HCT116 (cell line): ENCODE data around the gene ZDBF2. TPM values are rescaled to one million over a fixed set of nuclear protein-coding genes. Genes with fewer than 3 reads are reported as not detected.

Experiments
- ATAC-seq: fragments of 200-7000 bp; cut with Tn5 transposase; 2 replicates; pipeline ENCODE4 v1.9.1; 2020; ENCODE audit warnings: mild to moderate bottlenecking, moderate library complexity
- BruUV-seq: library from RNA; stranded (reverse); fragments of 400-500 nt; replicated peaks from 2 replicates; lab custom pipeline; 2021; lab: Mats Ljungman, UMichigan
- CTCF ChIA-PET: fragments of 300-600 bp; sonication (Branson Sonifier 250); formaldehyde crosslinking; loops from one replicate; lab custom pipeline; 2021; ENCODE audit warnings: antibody characterized with exemption; lab: Charles Lee
- POLR2A ChIA-PET: fragments of 300-600, 350-600 bp; sonication (Branson Sonifier 250); formaldehyde crosslinking; loops from one replicate; lab custom pipeline; 2021; ENCODE audit warnings: antibody characterized with exemption; lab: Charles Lee
- RAD21 ChIA-PET, 2 experiments: fragments of 300-600 bp; sonication (Branson Sonifier 250); formaldehyde crosslinking; loops; one replicate each; lab custom pipeline; 2023; ENCODE audit warnings: low total read pairs in 2 of 2; ENCODE audit not compliant: uncharacterized antibody in 2 of 2, unreplicated experiment in 2 of 2, low non-redundant PET in 1 of 2; lab: Charles Lee
- DNase-seq: peaks from one replicate; pipeline ENCODE4 v3.0.0-alpha.2; 2010; ENCODE audit warnings: low read depth, low spot score
- H2AFZ ChIP-seq: fragments of 200-600 bp; shearing (Covaris generic), sonication (generic); 2 replicates; pipeline ENCODE4 v1.6.1; 2017; ENCODE audit warnings: low read depth, mixed run types, mixed read lengths, antibody characterized with exemption, low read length; ENCODE audit not compliant: poor library complexity, severe bottlenecking
- H3K27ac ChIP-seq: 2 replicates; pipeline ENCODE4 v1.5.1; 2012; ENCODE audit warnings: low read depth, low read length
- H3K27me3 ChIP-seq: fragments of 200-600 bp; sonication (generic); 2 replicates; pipeline ENCODE4 v1.6.1; 2016; ENCODE audit warnings: mixed run types, low read length, mixed read lengths; ENCODE audit not compliant: insufficient read depth
- H3K36me3 ChIP-seq, 2 experiments: fragments of 200-500 bp in 1 of 2; fragments of 200-600 bp in 1 of 2; sonication (Bioruptor generic) in 1 of 2; sonication (generic) in 1 of 2; 2 replicates each; pipeline versions ENCODE4 v1.5.1 to v1.6.1; 2014 to 2016; ENCODE audit warnings: low read length in 2 of 2, inconsistent platforms in 1 of 2, mixed read lengths in 1 of 2, mixed run types in 1 of 2; ENCODE audit not compliant: insufficient read depth in 2 of 2, control insufficient read depth in 1 of 2
- H3K4me1 ChIP-seq, 2 experiments: fragments of 200-600 bp in 1 of 2; sonication (generic) in 1 of 2; 2 replicates each; pipeline versions ENCODE4 v1.5.1 to v1.6.1; 2012 to 2017; ENCODE audit warnings: low read length in 2 of 2, inconsistent platforms in 1 of 2, mild to moderate bottlenecking in 1 of 2, mixed read lengths in 1 of 2, mixed run types in 1 of 2, moderate library complexity in 1 of 2; ENCODE audit not compliant: insufficient read depth in 2 of 2, control insufficient read depth in 1 of 2
- H3K4me2 ChIP-seq: fragments of 200-600 bp; sonication (generic); 2 replicates; pipeline ENCODE4 v1.6.1; 2017; ENCODE audit warnings: mixed run types, low read length, mixed read lengths
- H3K4me3 ChIP-seq, 2 experiments: fragments of 200-600 bp in 1 of 2; sonication (generic) in 1 of 2; replicated peaks in 1 of 2; 2 replicates each; pipeline ENCODE4 v1.5.1; 2011 to 2016; ENCODE audit warnings: low read length in 2 of 2, control low read depth in 1 of 2, low read depth in 1 of 2, mild to moderate bottlenecking in 1 of 2, mixed read lengths in 1 of 2, mixed run types in 1 of 2
- H3K79me2 ChIP-seq: fragments of 200-600 bp; sonication (generic); 2 replicates; pipeline ENCODE4 v1.6.1; 2017; ENCODE audit warnings: mild to moderate bottlenecking, mixed run types, low read length, moderate library complexity, mixed read lengths; ENCODE audit not compliant: insufficient read depth
- H3K9ac ChIP-seq: fragments of 200-600 bp; sonication (generic); 2 replicates; pipeline ENCODE4 v1.6.1; 2016; ENCODE audit warnings: low read length, mixed read lengths
- H3K9me2 ChIP-seq: fragments of 200-600 bp; sonication (generic), shearing (Covaris generic); 2 replicates; pipeline ENCODE4 v1.6.1; 2017; ENCODE audit warnings: mixed run types, mild to moderate bottlenecking, moderate library complexity; ENCODE audit not compliant: insufficient read depth
- H3K9me3 ChIP-seq, 2 experiments: fragments of 200-500 bp in 1 of 2; fragments of 200-600 bp in 1 of 2; sonication (Bioruptor generic) in 1 of 2; sonication (generic) in 1 of 2; 2 replicates each; pipeline ENCODE4 v1.6.1; 2014 to 2017; ENCODE audit warnings: low read length in 2 of 2, mixed read lengths in 2 of 2, inconsistent platforms in 1 of 2, low read depth in 1 of 2, mild to moderate bottlenecking in 1 of 2, mixed run types in 1 of 2, moderate library complexity in 1 of 2; ENCODE audit not compliant: control insufficient read depth in 1 of 2, insufficient read depth in 1 of 2
- H4K20me1 ChIP-seq: fragments of 200-600 bp; sonication (generic), shearing (Covaris generic); 2 replicates; pipeline ENCODE4 v1.6.1; 2017; ENCODE audit warnings: mixed run types, mild to moderate bottlenecking, moderate library complexity; ENCODE audit not compliant: insufficient read depth
- ATF3 ChIP-seq: IDR thresholded peaks from 2 replicates; pipeline ENCODE4 v1.6.1; 2012
- CBX3 ChIP-seq: IDR thresholded peaks from 2 replicates; pipeline ENCODE4 v1.6.1; 2012; ENCODE audit warnings: low read depth
- CTCF ChIP-seq, 3 experiments: fragments of 200-600 bp in 1 of 3; sonication (generic) in 1 of 3; IDR thresholded peaks in 2 of 3; conservative IDR thresholded peaks in 1 of 3; 2 replicates each; pipeline ENCODE4 v1.5.1; 2012 to 2017; ENCODE audit warnings: low read depth in 2 of 3, low read length in 2 of 3, antibody characterized with exemption in 1 of 3, borderline replicate concordance in 1 of 3, control low read depth in 1 of 3, mild to moderate bottlenecking in 1 of 3, mixed read lengths in 1 of 3, mixed run types in 1 of 3, moderate library complexity in 1 of 3; ENCODE audit not compliant: insufficient read depth in 1 of 3
- EGR1 ChIP-seq: IDR thresholded peaks from 2 replicates; pipeline ENCODE4 v1.6.1; 2012; ENCODE audit warnings: low read depth
- ELF1 ChIP-seq: IDR thresholded peaks from 2 replicates; pipeline ENCODE4 v1.6.1; 2012; ENCODE audit warnings: low read depth, borderline replicate concordance
- JUND ChIP-seq: IDR thresholded peaks from 2 replicates; pipeline ENCODE4 v1.6.1; 2012
- POLR2A ChIP-seq: IDR thresholded peaks from 2 replicates; pipeline ENCODE4 v1.7.0; 2011; ENCODE audit warnings: borderline replicate concordance; ENCODE audit not compliant: insufficient read depth, insufficient read length; ENCODE audit errors: extremely low read depth
- POLR2AphosphoS5 ChIP-seq: IDR thresholded peaks from 2 replicates; pipeline ENCODE4 v1.6.1; 2011; ENCODE audit warnings: mild to moderate bottlenecking, low read depth, low read length, moderate library complexity
- REST ChIP-seq: IDR thresholded peaks from 2 replicates; pipeline ENCODE4 v1.6.1; 2012; ENCODE audit warnings: low read depth
- SIN3A ChIP-seq: IDR thresholded peaks from 2 replicates; pipeline ENCODE4 v1.6.1; 2012; ENCODE audit warnings: low read depth
- SRF ChIP-seq: IDR thresholded peaks from 2 replicates; pipeline ENCODE4 v1.6.1; 2012; ENCODE audit warnings: low read depth
- YY1 ChIP-seq: IDR thresholded peaks from 2 replicates; pipeline ENCODE4 v1.6.1; 2011; ENCODE audit warnings: low read length, low read depth, moderate library complexity, mild to moderate bottlenecking; ENCODE audit not compliant: insufficient replicate concordance; ENCODE audit errors: extremely low read depth
- intact Hi-C: fragments of 100-400 bp; cut with micrococcal nuclease; formaldehyde crosslinking; loops from 2 replicates; pipeline ENCODE4 v1.10.0; 2022
- total RNA-seq: library from RNA; stranded (reverse); gene quantifications from one replicate; pipeline ENCODE4 v1.2.1, GENCODE V29; 2021; ENCODE audit not compliant: unreplicated experiment

Gene ZDBF2
- total RNA-seq, 1 experiment from 2014 or later: 9.2 TPM

- H3K27me3 ChIP-seq: peaks cover 12% of the 10 kb centered on the region
- no peak for DNase-seq
- intact Hi-C loops: loop anchor here (10.0 kb wide), 1 partner anchor 263 kb away; no protein-coding TSS in a partner anchor
- no peak overlapping the region for H3K9ac ChIP-seq
- no peak overlapping the region for H3K27ac ChIP-seq
- no TSS peak for BruUV-seq
- no peak overlapping the region for H3K4me3 ChIP-seq
- TF ChIP-seq CTCF (IDR thresholded peaks at IDR 0.05 in 2 of 3, conservative IDR thresholded peaks at IDR 0.05 in 1 of 3; ENCODE audit: borderline replicate concordance in 1 of 3, insufficient read depth in 1 of 3, low read depth in 2 of 3, low read length in 2 of 3) (no peak), SIN3A (no peak)
- H3K9me3 ChIP-seq: no peaks in the 10 kb centered on the region
- ChIA-PET POLR2A (no interaction called here), CTCF (no interaction called here), RAD21 (no interaction called here)
- no peak for ATAC-seq
- no peak overlapping the region for H2AFZ ChIP-seq
- no peak overlapping the region for H3K4me2 ChIP-seq
- no peaks in the 10 kb centered on the region for H3K9me2 ChIP-seq
- no peaks in the 10 kb centered on the region for H3K36me3 ChIP-seq
- H3K79me2 ChIP-seq: no peaks in the 10 kb centered on the region
- H3K4me1 ChIP-seq: no peaks in the 10 kb centered on the region
- H4K20me1 ChIP-seq: no peaks in the 10 kb centered on the region
Observed at GRCh38 chr2:206267567-206267966, 6.9 kb upstream of the ZDBF2 start.

GRCh38 chr2:206271065-206271464 lies 3.4 kb upstream of the ZDBF2 start:
- H3K9me3 ChIP-seq: no peaks in the 10 kb centered on the region
- H3K79me2 ChIP-seq: 0 out of 2 replicates have a peak, but pooled peaks cover 6% of the 10 kb centered on the region
- H3K9ac ChIP-seq: no peak overlapping the region
- DNase-seq: no peak
- BruUV-seq: no TSS peak
- ATAC-seq: no peak
- CTCF ChIA-PET: no interaction called here
- no peaks in the 10 kb centered on the region for H3K9me2 ChIP-seq
- no peaks in the 10 kb centered on the region for H4K20me1 ChIP-seq
- peaks cover 4% of the 10 kb centered on the region; the same call in 1 of the 2 replicates for H3K27me3 ChIP-seq
- peaks cover 0 to 3% of the 10 kb centered on the region in 2 experiments; a peak in 1 of 4 replicates for H3K4me1 ChIP-seq
- H3K4me3 ChIP-seq: no peak overlapping the region
- no peak overlapping the region for H3K4me2 ChIP-seq
- no peaks in the 10 kb centered on the region for H3K36me3 ChIP-seq
- intact Hi-C loops: no loop called here
- TF ChIP-seq EGR1: no peak
- no peak for TF ChIP-seq ATF3
- no peak for TF ChIP-seq JUND
- TF ChIP-seq SIN3A: no peak
- no peak for TF ChIP-seq ELF1
- TF ChIP-seq REST: no peak
- no peak for TF ChIP-seq CBX3
- TF ChIP-seq POLR2AphosphoS5: no peak
- no peak for TF ChIP-seq POLR2A
- TF ChIP-seq YY1: no peak
- TF ChIP-seq SRF: no peak
- TF ChIP-seq, all 23 proteins: peak for 0
- Histone ChIP-seq H3K27ac (no peak overlapping the region), H2AFZ (no peak overlapping the region)
- ChIA-PET POLR2A (no interaction called here), RAD21 (no interaction called here)
